HG03520 (cell line): ENCODE measurements around the gene ELAVL1.

Source experiments
- ATAC-seq: cut with Tn5 transposase; IDR thresholded peaks from one replicate; pipeline ENCODE4 v1.9.1; 2021; ENCODE audit warnings: mild to moderate bottlenecking, moderate library complexity; ENCODE audit not compliant: unreplicated experiment

ELAVL1 gene

DNA sequence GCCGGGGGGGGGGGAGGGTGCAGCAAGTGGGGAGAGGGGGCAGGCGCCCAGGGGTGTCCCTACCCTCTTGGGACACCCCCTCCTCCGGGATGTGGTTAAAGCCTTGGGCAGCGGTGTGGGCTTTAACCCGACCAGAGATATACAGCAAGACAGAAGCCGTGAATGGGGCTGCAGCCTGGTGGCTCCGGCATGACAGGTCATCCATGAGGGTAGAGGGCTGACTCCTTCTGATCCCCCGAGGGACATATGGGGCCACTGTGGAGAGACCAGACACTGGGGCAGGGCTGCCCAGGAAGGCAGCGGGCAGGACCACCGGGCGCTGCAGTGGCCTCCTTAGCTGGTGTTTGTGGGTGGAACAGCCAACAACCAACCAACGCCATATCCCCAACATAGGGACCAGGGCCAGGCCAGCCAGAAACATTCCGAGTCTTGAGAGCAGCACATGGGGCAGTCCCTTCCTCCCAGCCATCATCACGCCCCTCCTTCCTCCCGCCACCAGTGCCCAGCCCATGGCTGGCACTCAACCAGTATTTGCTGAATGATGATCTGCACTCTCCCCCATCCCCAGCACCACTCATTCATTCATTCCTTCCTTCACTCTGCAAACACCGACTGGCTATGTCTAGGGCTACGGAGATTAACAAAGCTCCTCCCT lies 18.2 kb downstream of the ELAVL1 start:
- ATAC-seq = no peak

DNA sequence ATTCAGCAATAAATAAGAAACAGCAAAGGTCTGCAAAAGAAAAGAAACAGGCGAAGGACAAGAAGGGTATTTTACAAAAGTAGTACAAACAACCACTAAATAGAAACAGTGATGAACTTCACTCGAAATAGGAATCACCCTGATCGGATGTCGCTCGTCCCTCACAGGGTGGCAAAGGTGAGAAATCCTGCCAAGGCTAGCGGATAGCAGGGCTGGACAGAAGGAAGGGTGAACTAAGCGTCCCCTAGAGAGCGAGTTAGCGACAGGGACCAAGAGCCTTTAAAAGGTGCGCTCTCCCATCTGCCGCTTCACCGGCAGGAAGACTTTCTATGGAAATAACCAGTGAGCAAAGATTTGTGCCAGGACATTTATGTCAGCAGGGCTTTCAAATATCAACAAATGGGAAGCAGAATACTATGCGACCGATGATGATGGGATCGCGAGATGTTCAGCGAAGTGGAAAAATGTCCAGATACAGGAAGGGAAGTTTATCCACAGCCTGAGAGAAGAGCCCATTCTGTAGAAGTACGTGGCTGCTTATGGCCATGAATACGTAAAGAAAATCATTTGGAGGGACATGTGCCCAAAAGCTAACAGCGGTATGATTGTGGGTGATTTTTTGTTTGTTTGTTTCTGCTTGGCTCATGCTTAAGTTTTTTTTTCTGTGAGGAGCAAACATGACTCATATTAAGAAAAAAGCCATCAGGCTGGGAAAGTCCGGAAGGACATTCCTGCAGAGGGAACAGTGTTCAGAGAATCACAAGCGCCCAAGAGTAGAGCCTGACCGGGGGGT lies 18.9 kb downstream of the ELAVL1 start:
- no peak for ATAC-seq

DNA sequence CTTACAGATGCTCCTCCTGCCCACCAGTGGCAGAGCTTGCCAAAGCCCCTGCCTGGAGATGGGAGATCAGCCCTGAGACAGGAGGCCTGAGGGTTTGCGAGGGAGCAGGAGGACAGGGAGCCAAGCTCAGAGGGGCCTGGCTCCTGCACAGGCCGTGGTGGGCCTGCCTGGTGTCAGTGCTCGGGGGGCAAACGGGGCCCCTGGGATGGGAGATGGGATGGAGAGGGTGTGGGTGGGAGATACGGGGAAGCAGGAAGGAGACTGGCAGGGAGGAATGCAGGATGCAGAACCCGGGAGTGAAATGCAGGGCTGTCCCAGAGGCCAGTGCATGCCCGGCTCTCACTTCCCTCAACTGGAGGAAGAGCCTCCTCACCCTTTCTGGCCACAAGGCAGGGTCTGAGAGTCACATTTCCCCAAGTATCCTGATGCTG lies 19.9 kb downstream of the ELAVL1 start:
- no peak for ATAC-seq

DNA sequence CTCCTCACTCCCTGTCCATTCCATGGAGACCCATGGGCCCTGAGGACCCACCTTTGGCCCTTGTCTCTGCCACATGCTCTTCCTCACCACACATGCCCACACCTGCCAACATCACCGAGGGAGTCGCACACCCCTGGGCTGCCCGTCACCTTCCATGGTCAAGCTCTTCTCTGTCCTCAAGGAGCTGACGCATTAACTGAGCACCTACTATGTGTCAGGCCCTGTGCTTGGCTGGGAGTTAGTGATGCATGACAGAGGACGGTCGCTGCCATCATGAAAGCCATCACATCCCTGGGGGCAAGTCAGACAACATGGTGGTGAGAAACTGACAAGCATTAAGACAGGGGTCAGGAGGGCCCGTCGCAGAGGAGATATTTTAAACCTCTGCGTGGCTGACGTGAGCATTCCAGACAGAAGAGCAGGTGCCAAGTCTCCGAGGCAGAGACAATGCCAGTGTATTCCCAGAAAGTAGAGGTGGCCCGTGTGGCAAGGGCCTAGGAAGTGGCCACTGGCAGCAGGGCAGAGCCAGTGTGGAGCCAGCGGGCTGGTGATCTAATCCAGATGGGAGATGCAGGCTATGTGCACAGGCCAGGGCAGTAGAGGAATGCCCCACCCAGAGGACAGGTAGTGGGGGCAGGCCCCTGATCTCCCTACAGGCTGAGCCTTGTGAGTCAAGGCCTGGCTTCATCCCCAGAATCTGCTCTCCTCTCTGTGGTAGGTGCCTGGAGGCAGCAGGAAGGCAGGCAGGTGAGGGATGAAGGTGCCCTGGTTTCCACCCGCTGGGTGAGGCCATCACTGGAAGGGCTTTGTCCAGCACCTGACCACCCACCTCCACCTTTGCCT lies 21.2 kb downstream of the ELAVL1 start:
- no peak for ATAC-seq

DNA sequence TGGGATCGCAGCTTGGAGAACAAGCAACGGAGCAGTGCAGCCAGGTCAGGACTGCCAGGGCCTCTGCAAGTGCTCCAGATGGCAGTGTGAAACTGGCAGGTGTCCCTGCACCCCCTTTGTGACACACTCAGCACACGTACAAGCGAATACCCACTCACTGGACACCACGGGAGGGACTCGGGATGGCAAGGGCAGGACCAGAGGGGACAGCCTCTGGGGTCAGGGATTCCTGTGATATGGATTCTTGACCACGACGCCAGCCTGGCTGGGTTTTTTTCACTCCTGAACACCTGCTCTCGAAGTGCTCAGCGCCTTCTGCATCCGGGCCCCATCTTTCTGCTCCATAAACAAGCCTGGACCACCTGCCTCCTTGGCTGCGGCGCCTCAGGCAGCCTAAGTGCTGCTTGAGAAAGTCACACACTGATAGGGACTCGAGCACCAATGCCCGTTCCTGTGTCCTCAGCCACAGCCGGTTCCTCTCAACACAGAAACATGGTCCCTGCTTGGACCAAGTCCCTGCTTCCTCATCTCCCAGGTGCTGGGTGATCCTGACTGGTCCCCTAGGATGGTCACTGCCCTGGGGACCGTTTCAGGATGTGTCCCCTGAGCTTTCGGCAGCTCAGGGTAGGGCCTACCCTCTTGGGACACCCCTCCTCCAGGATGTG lies 22.0 kb downstream of the ELAVL1 start:
- no peak for ATAC-seq

DNA sequence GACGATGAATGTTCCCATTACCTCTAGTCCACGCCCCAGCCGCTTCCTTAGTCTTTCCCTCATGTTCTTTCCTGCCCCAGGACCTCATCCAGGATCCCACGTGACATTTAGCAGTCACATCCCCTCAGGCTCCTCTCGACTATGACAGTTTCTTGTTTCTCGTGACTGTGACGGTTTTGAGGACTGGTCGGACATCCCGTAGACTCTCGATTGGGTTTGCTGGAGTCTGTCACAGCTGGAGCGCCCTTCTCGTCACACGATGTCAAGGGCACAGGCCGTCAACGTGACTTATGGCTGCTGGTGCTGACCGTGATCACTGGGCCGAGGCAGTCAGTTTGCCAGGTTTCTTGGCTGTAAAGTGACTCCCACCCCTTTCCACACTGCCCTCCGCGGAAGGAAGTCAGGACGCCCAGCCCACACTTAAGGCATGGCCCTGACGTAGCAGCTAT lies 22.8 kb downstream of the ELAVL1 start:
- ATAC-seq = no peak

DNA sequence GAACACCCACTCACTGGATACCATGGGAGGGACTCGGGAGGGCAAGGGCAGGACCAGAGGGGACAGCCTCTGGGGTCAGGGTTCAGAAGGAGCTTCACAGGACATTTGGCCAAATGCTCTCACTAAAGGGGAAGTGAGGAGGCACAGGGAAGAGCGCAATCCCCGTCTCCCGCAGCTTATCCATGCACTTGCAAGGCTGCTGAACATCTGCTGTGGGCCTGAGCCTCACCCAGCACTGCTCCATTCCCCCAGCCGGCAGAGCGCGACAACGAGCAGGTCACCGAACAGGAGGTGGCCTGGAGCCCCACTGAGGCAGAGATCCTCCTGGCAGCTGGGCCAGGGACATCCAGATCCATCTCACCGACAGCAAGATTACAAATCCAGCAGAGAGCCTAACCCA lies 23.3 kb downstream of the ELAVL1 start:
- no peak for ATAC-seq

DNA sequence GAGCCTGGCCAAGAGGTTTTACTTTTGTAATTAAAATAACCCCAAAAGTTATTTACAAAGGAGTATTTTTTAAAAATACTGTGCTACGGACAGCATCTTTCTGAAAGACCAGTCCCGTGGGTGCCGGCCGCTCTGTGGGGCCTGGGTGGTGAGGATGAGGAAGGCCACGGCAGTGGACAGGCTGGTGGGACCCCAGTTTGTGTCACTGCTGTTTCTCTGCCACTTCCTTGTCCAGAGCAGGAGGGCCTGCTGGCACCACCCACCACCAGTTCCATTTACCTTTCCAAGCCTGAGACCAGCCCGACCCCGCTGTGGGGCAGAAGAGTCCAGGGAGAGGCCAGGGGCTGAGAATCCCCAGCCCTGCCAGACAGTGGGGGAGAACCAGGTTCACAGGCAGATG lies 23.8 kb downstream of the ELAVL1 start:
- no peak for ATAC-seq

DNA sequence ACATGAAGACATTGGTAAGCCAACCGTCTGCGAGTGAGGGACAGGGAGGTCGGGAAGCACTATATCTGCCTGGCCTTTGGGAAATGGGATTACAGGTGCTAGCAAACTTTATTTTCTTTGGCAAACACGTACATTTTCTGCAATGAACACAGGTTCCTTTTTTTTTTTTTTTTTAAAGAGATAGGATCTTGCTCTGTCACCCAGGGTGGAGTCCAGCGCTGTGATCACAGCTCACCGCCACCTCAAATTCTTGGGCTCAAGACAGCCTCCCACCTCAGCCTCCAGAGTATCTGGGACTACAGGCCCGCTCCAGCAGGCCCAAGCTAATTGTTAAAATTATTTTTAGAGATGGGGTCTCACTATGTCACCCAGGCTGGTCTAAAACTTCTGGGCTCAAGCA lies 24.2 kb downstream of the ELAVL1 start:
- ATAC-seq = no peak

DNA sequence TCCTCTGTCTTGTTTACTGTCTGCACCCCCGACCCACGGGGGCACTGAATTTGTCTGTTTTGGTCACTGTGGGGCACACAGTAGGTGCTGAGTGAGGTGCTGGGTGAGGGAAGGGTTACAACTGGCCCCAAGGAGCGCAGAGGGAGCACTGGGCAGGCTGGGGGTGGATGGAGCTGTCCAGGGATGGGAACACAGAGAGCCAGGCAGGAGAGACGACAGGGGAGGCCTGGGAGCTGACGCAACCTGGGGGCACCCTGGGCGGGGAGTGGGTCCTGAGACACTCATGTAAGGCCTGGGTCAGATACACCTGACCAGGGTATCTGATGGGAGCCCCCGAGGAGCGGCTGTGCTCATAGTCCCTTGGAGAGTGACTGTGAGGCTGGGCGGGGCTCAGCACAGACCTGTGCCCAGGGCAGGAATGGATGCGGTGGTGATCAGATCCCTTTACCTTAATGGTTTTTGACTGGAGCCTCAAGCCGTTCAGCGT lies 24.8 kb downstream of the ELAVL1 start:
- ATAC-seq = no peak

DNA sequence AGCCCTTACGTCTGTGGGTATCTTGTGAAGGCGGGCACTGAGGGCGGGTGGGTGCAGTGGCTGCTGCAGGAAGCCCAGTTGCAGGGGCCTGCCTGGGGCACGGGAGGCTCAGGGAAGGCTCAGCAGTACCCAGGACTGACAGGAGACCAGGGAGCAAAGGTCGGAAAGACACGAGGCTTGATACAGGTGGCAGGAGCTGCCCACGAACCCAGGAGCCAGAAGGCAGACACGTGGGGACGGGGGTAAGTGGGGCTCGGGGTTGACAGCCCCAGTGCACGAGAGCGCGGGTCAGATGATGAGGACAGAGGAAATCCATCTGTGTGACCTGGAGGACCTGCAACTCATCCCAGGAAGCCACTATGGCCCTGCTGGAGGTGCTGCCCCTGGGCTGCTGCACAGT lies 25.3 kb downstream of the ELAVL1 start:
- no peak for ATAC-seq

DNA sequence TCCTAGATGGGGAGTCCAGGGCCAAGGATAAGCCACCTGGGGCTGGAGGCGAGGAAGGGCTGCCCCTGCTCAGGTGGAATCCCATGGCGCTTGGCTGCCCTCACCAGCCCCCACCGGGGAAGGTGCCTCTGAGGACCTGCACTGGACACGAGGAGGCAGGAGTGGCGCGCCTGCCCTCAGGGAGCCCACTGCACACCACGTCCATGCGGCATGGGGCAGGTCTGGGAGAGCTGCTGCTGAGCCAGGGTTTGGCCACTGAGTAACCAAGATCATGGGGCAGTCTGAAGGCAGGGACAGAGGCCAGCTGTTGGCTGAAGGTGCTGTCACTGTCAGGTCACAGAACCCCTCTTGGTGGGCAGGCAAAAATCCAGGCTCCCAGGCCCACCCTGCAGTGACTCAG lies 25.9 kb downstream of the ELAVL1 start:
- no peak for ATAC-seq

DNA sequence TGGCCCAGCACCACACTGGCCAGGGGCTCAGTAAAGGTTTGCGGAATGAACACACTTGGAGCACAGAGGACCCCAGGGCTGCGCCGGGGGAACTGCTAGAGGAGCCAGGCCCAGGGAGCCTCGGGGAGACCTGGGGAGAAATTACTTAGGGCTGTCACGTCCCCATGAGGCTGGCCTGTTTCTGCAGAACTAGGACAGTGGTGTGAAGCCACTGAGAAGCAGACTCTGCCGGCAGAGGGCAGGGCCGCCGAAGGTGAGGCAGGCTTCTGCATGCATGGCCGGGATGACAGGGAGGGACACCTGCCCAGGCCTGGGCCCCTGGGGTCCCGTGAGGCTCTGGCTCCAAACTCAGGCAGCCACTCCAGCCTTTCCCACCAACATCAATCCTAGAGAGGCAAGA lies 26.4 kb downstream of the ELAVL1 start:
- ATAC-seq = no peak

DNA sequence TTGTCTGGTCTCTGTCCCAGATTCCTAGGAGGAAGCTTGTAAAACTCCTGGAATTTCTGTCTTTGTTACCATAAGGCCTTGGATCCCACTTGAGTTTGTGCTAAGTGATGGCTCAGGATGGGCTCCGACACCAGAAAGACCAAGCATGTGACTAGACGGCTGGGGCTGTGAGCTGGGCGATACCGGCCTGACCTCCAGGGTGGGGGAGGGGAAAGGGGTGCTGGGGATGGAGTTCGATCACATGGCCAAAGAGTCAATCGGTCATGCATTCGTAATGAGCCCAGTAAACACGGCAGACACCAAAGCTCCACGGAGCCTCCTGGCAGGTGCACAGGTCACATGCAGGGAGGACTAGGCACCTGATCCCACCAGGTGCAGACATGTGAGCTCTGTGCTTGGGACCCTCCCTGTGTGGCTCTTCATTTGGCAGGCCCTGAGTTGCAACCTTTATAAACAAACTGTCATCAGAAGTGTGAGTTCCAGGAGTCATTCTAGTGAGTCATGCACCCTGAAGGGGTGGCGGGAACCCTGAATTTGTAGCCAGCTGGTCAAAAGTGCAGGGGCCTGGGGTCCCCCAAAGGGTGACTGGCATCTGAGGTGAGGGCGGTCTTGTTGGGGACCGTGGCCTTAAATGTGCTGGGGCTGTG lies 27.1 kb downstream of the ELAVL1 start:
- no peak for ATAC-seq

DNA sequence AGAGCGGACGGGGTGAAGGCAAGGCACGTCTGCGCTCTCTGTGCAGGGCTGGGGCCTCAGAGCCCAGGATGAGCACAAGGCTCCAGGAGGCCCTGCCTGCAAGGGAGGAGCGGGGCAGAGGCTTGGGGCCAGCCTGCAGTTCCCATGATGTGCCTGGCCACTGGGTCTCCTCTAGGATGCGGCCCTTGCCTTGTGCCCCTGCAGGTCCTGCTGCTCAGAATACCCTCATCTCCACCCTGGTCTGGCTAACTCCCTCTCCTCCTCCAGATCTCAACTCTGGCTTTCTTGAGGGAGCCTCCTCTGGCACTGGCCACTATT lies 27.8 kb downstream of the ELAVL1 start:
- ATAC-seq = no peak

DNA sequence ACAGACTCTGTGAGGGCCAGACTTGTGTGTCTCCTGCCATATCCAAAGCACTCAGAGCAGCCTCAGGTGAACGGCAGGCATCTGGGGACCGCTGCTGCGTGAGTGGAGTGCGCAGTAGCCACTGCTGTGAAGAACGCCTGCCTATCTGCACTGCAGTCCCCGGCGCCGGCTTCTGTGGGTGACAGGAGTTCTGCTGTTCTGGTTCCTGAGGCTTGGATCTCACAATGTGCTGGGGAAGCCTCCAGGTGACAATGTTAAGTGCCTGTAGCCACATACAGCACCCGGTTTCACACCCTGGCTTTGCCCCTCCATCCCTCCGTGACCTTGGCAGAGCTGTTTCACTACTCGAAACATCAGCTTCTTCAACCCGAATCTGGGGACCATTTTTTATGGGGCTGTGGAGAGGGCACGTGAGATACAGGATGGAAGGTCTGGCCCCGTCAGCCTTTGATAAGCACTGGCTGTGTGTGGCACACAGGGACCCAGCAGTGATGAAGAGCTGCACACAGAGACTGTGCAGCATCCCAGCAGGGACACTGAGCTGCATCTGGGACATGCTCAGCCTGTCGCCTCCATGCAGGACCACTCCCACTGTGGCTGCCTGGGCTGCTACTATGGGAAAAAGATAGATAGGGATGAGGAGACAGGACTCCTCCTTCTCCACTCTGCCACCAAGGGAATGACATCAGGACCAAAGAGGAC lies 28.3 kb downstream of the ELAVL1 start:
- no peak for ATAC-seq

DNA sequence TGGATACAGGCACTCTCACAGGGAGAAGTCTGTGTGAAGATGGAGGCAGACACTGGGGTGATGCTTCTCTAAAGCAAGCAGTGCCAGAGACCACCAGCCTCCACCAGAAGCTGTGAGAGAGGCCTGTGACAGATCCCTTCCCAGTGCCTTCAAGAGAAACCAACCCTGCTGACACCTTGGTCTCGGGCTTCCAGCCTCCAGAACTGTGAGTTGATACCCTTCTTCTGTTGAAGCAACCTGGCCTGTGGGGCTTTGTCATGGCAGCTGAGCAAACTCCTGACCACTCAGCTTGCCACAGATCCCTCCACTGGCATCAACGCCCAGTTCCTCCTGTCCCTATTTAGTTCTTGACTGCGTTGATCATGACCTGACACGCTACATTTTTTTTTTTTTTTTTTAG lies 29.0 kb downstream of the ELAVL1 start:
- ATAC-seq = no peak

DNA sequence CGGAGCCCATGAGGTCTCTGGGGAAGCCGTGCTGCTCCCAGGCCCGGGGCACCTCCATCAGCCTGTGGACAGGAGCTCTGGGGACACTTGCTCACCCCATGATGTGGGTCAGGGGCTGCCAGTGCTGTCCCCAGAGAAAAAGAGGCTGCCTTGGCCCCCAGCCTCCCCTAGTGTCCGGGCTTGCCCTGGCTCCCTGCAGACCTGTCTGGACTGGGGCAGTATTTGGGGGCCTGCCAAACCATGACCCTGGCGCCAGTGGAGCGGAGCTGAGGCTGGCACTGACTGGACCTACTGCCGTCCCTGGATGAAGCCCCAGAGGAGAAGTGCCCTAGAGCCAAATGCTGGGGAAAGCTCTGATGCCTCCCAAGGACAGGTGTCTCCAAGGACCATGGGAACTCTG lies 30.4 kb downstream of the ELAVL1 start:
- ATAC-seq = no peak

DNA sequence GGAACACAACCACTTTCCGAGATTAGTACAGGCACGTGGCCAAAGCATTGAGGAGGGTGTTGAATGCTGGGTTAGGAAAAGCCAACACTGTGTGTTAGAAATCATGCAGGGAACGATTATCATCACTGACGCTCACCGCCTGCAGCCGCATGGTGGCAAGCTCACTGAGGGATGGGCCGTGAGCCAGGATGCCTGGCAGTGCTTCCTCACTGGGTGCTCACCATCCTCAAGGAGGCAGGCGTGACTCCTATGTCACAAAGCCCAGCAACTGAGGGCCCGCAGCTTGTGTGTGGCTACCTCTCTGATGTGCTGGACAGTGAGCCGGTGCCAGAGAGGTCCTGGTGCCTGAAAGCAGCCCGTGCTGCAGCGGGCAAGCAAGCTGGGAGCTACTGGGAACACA lies 31.6 kb downstream of the ELAVL1 start:
- no peak for ATAC-seq
